RWPE2 (cell line): ENCODE results near the gene GIMAP5.

ENCODE experiments used
- ATAC-seq: fragments of 200-7000 bp; cut with Tn5 transposase; 3 replicates; pipeline ENCODE4 v1.9.1; 2021; ENCODE audit warnings: low read depth
- DNase-seq: peaks from one replicate; pipeline ENCODE4 v3.0.0-alpha.2; 2020; ENCODE audit warnings: low spot score
- H3K27ac ChIP-seq: fragments of 450-650 bp; 2 replicates; pipeline ENCODE4 v1.5.1; 2017; ENCODE audit warnings: mild to moderate bottlenecking; ENCODE audit not compliant: poor library complexity, severe bottlenecking
- H3K27me3 ChIP-seq: fragments of 250-450 bp; sonication (Bioruptor Pico); 2 replicates; pipeline ENCODE4 v1.5.1; 2021; ENCODE audit warnings: mild to moderate bottlenecking, moderate library complexity; ENCODE audit not compliant: insufficient read depth, poor library complexity, severe bottlenecking
- H3K36me3 ChIP-seq: fragments of 250-450 bp; sonication (Bioruptor Pico); 2 replicates; pipeline ENCODE4 v1.5.1; 2020; ENCODE audit warnings: low read depth, mild to moderate bottlenecking, moderate library complexity
- H3K4me1 ChIP-seq: fragments of 250-450 bp; sonication (Bioruptor Pico); 2 replicates; pipeline ENCODE4 v1.5.1; 2021; ENCODE audit warnings: mild to moderate bottlenecking, moderate library complexity; ENCODE audit not compliant: insufficient read depth, poor library complexity, severe bottlenecking
- H3K4me3 ChIP-seq: fragments of 250-450 bp; sonication (Bioruptor Pico); 2 replicates; pipeline ENCODE4 v1.5.1; 2021; ENCODE audit warnings: mild to moderate bottlenecking, moderate library complexity; ENCODE audit not compliant: severe bottlenecking
- H3K9me3 ChIP-seq: fragments of 250-450 bp; sonication (Bioruptor Pico); 2 replicates; pipeline ENCODE4 v1.5.1; 2021; ENCODE audit warnings: mild to moderate bottlenecking, moderate library complexity; ENCODE audit not compliant: severe bottlenecking
- TF ChIP-seq, protein P1 (sequence below): fragments of 450-650 bp; IDR thresholded peaks from one replicate; pipeline ENCODE4 v1.5.1; 2017; ENCODE audit warnings: mild to moderate bottlenecking, moderate library complexity; ENCODE audit not compliant: poor library complexity, severe bottlenecking

Gene GIMAP5

DNA sequence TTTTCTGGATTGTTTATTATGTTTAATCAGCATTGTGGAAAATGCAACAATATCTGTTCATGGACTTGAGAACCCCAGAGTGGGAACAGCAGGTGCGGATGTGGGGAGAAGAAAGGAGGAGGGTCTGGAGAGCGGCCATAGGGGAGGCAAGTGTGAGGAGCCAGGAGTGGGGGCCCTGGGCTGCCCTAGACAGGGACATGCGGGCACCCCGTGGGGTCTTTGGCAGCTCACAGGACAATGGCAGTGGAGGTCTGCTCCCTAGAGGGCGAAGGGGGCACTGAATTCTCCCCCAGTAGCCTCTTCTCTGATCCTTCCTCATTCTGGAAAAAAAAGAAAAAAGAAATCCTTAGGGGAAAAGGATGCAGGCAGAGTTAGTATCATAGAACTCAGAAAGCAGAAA is 54.1 kb downstream of the GIMAP5 start:
- DNase-seq: no peak

DNA sequence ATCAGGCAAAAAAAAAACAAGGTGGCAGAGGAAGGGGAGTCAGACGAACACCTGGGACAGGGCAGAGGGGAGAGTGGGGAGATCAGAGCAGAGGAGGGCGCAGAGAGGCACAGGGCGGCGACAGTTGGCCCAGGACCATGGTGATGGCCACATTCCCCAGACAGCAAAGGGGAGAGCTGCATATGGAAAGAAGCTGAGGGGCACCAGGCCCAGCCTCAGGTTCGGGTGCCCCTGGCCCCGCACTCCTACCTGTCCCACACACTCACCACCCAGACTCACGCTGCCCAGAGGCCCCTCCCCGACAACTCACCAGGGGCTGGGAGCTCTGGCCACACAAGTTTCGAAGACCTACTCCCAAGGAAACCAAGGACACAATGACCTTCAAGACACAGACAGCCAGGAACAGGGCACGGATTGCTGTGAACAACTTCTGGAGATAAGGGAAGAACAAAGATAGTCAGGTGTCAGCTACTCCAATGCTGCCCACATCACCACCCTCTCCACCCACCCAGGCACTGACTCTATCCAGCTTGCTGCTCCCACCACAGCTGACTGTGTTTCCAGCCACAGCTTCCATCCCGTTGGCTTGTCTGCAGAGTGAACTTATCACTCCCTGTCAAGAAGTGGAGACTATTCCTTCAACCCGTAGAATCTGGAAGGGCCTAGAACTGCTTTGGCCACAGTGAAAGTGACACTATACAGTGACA is 54.7 kb downstream of the GIMAP5 start:
- Histone ChIP-seq H3K4me1 (no peaks in the 10 kb centered on the region), H3K9me3 (no peaks in the 10 kb centered on the region), H3K27ac (no peak overlapping the region), H3K27me3 (peaks cover 33% of the 10 kb centered on the region), H3K4me3 (no peak overlapping the region), H3K36me3 (no peaks in the 10 kb centered on the region)
- DNase-seq: no peak
- TF ChIP-seq, protein P1, sequence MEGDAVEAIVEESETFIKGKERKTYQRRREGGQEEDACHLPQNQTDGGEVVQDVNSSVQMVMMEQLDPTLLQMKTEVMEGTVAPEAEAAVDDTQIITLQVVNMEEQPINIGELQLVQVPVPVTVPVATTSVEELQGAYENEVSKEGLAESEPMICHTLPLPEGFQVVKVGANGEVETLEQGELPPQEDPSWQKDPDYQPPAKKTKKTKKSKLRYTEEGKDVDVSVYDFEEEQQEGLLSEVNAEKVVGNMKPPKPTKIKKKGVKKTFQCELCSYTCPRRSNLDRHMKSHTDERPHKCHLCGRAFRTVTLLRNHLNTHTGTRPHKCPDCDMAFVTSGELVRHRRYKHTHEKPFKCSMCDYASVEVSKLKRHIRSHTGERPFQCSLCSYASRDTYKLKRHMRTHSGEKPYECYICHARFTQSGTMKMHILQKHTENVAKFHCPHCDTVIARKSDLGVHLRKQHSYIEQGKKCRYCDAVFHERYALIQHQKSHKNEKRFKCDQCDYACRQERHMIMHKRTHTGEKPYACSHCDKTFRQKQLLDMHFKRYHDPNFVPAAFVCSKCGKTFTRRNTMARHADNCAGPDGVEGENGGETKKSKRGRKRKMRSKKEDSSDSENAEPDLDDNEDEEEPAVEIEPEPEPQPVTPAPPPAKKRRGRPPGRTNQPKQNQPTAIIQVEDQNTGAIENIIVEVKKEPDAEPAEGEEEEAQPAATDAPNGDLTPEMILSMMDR: no peak
- ATAC-seq: no peak

More for the DNA sequence above, 54.1 kb downstream of the GIMAP5 start:
- no peak for ATAC-seq
- Histone ChIP-seq H3K9me3 (no peaks in the 10 kb centered on the region), H3K4me1 (no peaks in the 10 kb centered on the region), H3K27me3 (peaks cover 33% of the 10 kb centered on the region), H3K36me3 (no peaks in the 10 kb centered on the region), H3K27ac (no peak overlapping the region), H3K4me3 (no peak overlapping the region)
- TF ChIP-seq, protein P1: no peak
